Liver (tissue), 9 donors: ENCODE measurements around the gene ATP5MG. TPM values are rescaled to one million over a fixed set of nuclear protein-coding genes. Genes with fewer than 3 reads are reported as not detected.
A peak's percentile ranks its signal among the peaks of the same experiment; 100 is the strongest.

Experiments used
- DNase-seq: peaks from one replicate; pipeline ENCODE4 v3.0.0-alpha.2; 2017; ENCODE audit warnings: low spot score
- H3K27ac ChIP-seq, 2 donors: one replicate each; pipeline ENCODE4 v1.7.0; 2013; ENCODE audit warnings: inconsistent platforms in 2 of 2, low read length in 2 of 2, control low read depth in 1 of 2, low read depth in 1 of 2, mild to moderate bottlenecking in 1 of 2
- H3K27me3 ChIP-seq, 4 donors: one replicate each; pipeline versions ENCODE4 v1.6.1 to v1.7.0; 2013; ENCODE audit warnings: low read length in 3 of 4, inconsistent platforms in 1 of 4, mild to moderate bottlenecking in 1 of 4, moderate library complexity in 1 of 4; ENCODE audit not compliant: control insufficient read depth in 4 of 4, insufficient read depth in 4 of 4
- H3K36me3 ChIP-seq, 4 donors: one replicate each; pipeline versions ENCODE4 v1.6.1 to v1.7.0; 2013; ENCODE audit warnings: low read length in 3 of 4, mild to moderate bottlenecking in 3 of 4, low read depth in 1 of 4, moderate library complexity in 1 of 4; ENCODE audit not compliant: control insufficient read depth in 4 of 4, insufficient read depth in 3 of 4
- H3K4me1 ChIP-seq, 4 donors: one replicate each; pipeline versions ENCODE4 v1.6.1 to v1.7.0; 2013; ENCODE audit warnings: low read length in 3 of 4, mild to moderate bottlenecking in 3 of 4, moderate library complexity in 1 of 4; ENCODE audit not compliant: control insufficient read depth in 4 of 4, insufficient read depth in 4 of 4
- H3K4me3 ChIP-seq, 3 donors: one replicate each; pipeline versions ENCODE4 v1.6.1 to v1.7.0; 2013; ENCODE audit warnings: low read length in 3 of 3, control low read depth in 1 of 3, low read depth in 1 of 3, mild to moderate bottlenecking in 1 of 3
- H3K9ac ChIP-seq, 2 donors: one replicate each; pipeline ENCODE4 v1.7.0; 2013; ENCODE audit warnings: low read length in 2 of 2, mild to moderate bottlenecking in 2 of 2, moderate library complexity in 2 of 2, control low read depth in 1 of 2, low read depth in 1 of 2
- H3K9me3 ChIP-seq, 4 donors: one replicate each; pipeline versions ENCODE4 v1.6.1 to v1.7.0; 2013; ENCODE audit warnings: low read length in 3 of 4; ENCODE audit not compliant: control insufficient read depth in 4 of 4
- CTCF ChIP-seq: fragments of 150-350 bp; IDR thresholded peaks from 2 replicates; pipeline ENCODE4 v1.5.1; 2017; ENCODE audit warnings: improper control_type of control experiment, low read depth, low read length; ENCODE audit not compliant: missing input control
- EGR1 ChIP-seq, 2 donors: IDR thresholded peaks; 2 replicates each; pipeline ENCODE4 v1.6.1; 2016 to 2018; ENCODE audit warnings: antibody characterized with exemption in 2 of 2, low read depth in 2 of 2
- FOXA1 ChIP-seq: IDR thresholded peaks from 2 replicates; pipeline ENCODE4 v1.6.1; 2016; ENCODE audit warnings: antibody characterized with exemption
- FOXA2 ChIP-seq: IDR thresholded peaks from 2 replicates; pipeline ENCODE4 v1.6.1; 2016; ENCODE audit warnings: antibody characterized with exemption
- GABPA ChIP-seq, 2 donors: IDR thresholded peaks in 1 of 2; conservative IDR thresholded peaks in 1 of 2; 2 replicates each; pipeline ENCODE4 v1.6.1; 2016; ENCODE audit warnings: antibody characterized with exemption in 2 of 2, mild to moderate bottlenecking in 1 of 2, moderate library complexity in 1 of 2
- HNF4A ChIP-seq, 2 donors: conservative IDR thresholded peaks; 2 replicates each; pipeline ENCODE4 v1.6.1; 2016; ENCODE audit warnings: antibody characterized with exemption in 2 of 2, mild to moderate bottlenecking in 2 of 2
- HNF4G ChIP-seq: IDR thresholded peaks from 2 replicates; pipeline ENCODE4 v1.6.1; 2016; ENCODE audit warnings: antibody characterized with exemption
- JUND ChIP-seq, 2 donors: IDR thresholded peaks; 2 replicates each; pipeline ENCODE4 v1.6.1; 2016; ENCODE audit warnings: antibody characterized with exemption in 2 of 2
- MAX ChIP-seq: IDR thresholded peaks from 2 replicates; pipeline ENCODE4 v1.6.1; 2016; ENCODE audit warnings: antibody characterized with exemption
- NR2F2 ChIP-seq: IDR thresholded peaks from 2 replicates; pipeline ENCODE4 v1.6.1; 2016; ENCODE audit warnings: antibody characterized with exemption
- RAD21 ChIP-seq, 2 donors: IDR thresholded peaks; 2 replicates each; pipeline ENCODE4 v1.6.1; 2016; ENCODE audit warnings: antibody characterized with exemption in 2 of 2, mild to moderate bottlenecking in 2 of 2
- REST ChIP-seq: IDR thresholded peaks from 2 replicates; pipeline ENCODE4 v1.6.1; 2016; ENCODE audit warnings: antibody characterized with exemption, mild to moderate bottlenecking
- RXRA ChIP-seq, 2 donors: IDR thresholded peaks; 2 replicates each; pipeline ENCODE4 v1.6.1; 2017 to 2018; ENCODE audit warnings: antibody characterized with exemption in 2 of 2, mild to moderate bottlenecking in 1 of 2
- SP1 ChIP-seq: IDR thresholded peaks from 2 replicates; pipeline ENCODE4 v1.6.1; 2018; ENCODE audit warnings: antibody characterized with exemption, mild to moderate bottlenecking
- TAF1 ChIP-seq: conservative IDR thresholded peaks from 2 replicates; pipeline ENCODE4 v1.6.1; 2016; ENCODE audit warnings: antibody characterized with exemption, mild to moderate bottlenecking
- YY1 ChIP-seq: IDR thresholded peaks from 2 replicates; pipeline ENCODE4 v1.6.1; 2016; ENCODE audit warnings: antibody characterized with exemption, mild to moderate bottlenecking
- ZBTB33 ChIP-seq: IDR thresholded peaks from 2 replicates; pipeline ENCODE4 v1.6.1; 2016; ENCODE audit warnings: antibody characterized with exemption
- WGBS: extraction: QIAGEN DNeasy Blood & Tissue Kit; methylation state at CpG from one replicate; pipeline ENCODE4 v1.1.7; 2013; 5-methylcytosine and 5-hydroxymethylcytosine counted together
- polyA plus RNA-seq, 2 donors: library from polyadenylated mRNA; stranded (reverse) in 1 of 2; unstranded in 1 of 2; fragments of 200-250 nt in 1 of 2; fragments of >200 nt in 1 of 2; fragmentation: Nextera tagmentation in 1 of 2; extraction: Ambion mirVana in 1 of 2; gene quantifications; one replicate each; pipeline versions ENCODE4 v1.2.1 to v1.2.3, GENCODE V29; 2013 to 2015
- total RNA-seq, 2 donors: library from RNA; depleted of rRNA; stranded (reverse); fragments of >200 nt; gene quantifications; one replicate each; pipeline ENCODE4 v1.2.3, GENCODE V29; 2014
- TF ChIP-seq, protein P1 (sequence below): IDR thresholded peaks from 2 replicates; pipeline ENCODE4 v1.6.1; 2016; ENCODE audit warnings: antibody characterized with exemption
- donor health status: healthy.
- donor health status: healthy.
- donor health status: healthy.
- donor health status: healthy.
- donor health status: healthy.

ATP5MG gene, protein sequence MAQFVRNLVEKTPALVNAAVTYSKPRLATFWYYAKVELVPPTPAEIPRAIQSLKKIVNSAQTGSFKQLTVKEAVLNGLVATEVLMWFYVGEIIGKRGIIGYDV
- 10 to 100 TPM; 25.5 to 65.1 TPM for total RNA-seq
- 100 to 1,000 TPM; 110 to 542 TPM for polyA plus RNA-seq

DNA sequence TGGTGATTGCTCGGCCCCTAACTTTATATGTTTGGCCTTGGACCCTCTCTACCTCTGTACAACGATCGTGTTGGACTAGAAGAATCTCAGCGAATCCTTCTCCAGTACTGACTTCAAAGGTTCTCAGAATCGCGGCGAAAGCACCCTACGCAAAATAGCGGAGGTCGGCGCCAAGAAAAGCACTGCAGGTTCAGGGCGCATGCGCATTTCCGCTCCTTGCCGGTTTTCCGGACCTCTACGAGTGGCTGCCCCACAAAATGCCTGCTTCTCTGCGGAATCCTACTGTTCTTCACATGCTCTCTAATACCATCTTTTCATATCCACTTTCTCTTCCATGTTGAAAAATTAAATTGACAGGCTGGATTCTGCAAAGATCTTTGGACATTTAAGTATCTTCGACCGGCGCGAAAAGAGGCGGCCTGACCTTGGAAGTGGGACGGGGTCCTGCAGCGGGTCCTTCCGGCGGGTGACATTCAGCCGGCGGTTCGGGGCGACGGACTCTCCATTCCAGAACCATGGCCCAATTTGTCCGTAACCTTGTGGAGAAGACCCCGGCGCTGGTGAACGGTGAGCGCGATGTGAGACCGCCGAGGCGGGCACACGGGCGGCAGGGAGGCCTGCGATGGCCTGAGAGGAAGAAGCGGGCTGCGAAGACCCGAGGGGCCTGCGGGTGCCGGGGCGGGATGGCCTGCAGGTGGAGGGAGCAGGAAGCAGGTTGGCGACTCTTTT is at the start of gene ATP5MG:
Gene ATP5MG (plus strand): TSS at position 456 of the 729 bp plus-strand sequence. CDS start 60 bp downstream, at position 516.
- DNase-seq: peak; percentile 89
- peak within 1 kb of the TSS; percentile 96 for H3K9ac ChIP-seq
- peak within 1 kb of the TSS; percentile 91 to 95 (median 95) for H3K4me3 ChIP-seq
- under 1% methylated on average over 51 of the region's 51 CpGs for WGBS
- no peaks in the 10 kb centered on the region for H3K9me3 ChIP-seq
- peak within 1 kb of the TSS; percentile 72 to 78 for H3K27ac ChIP-seq
- peaks cover 0 to 18% (median 9%) of the 10 kb centered on the region in 4 donors for H3K36me3 ChIP-seq
- no peaks in the 10 kb centered on the region for H3K27me3 ChIP-seq
- H3K4me1 ChIP-seq: peaks cover 0 to 32% (median 19%) of the 10 kb centered on the region in 4 donors
- TF ChIP-seq SP1 (peak; percentile 41), YY1 (peak; percentile 66), MAX (peak; percentile 69), RXRA (IDR thresholded peaks at IDR 0.05) (peak in 1 of 2 donors; percentile 51), FOXA1 (no peak), FOXA2 (no peak), REST (peak; percentile 48), ZBTB33 (peak; percentile 59), NR2F2 (peak; percentile 71), JUND (IDR thresholded peaks at IDR 0.05) (peak in 1 of 2 donors; percentile 30), EGR1 (IDR thresholded peaks at IDR 0.05; ENCODE audit: low read depth in 2 of 2) (no peak), RAD21 (IDR thresholded peaks at IDR 0.05) (peak; percentile 23 to 42), HNF4A (conservative IDR thresholded peaks at IDR 0.05) (peak in 1 of 2 donors; percentile 49), HNF4G (peak; percentile 40), TAF1 (peak; percentile 39), GABPA (IDR thresholded peaks at IDR 0.05 in 1 of 2, conservative IDR thresholded peaks at IDR 0.05 in 1 of 2) (peak; percentile 37 to 79), CTCF (no peak)
- TF ChIP-seq, protein P1, sequence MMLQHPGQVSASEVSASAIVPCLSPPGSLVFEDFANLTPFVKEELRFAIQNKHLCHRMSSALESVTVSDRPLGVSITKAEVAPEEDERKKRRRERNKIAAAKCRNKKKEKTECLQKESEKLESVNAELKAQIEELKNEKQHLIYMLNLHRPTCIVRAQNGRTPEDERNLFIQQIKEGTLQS: no peak
